K562 (cell line): ENCODE data around the gene BAIAP3.

Experiments
- CREB1 ChIP-seq, 2 experiments: sonication (generic) in 1 of 2; formaldehyde crosslinking in 1 of 2; IDR thresholded peaks; 2 replicates each; pipeline versions ENCODE4 v1.6.1 to v1.8.0; 2012 to 2022; ENCODE audit warnings: inconsistent platforms in 1 of 2, mild to moderate bottlenecking in 1 of 2, missing genetic modification reagents in 1 of 2, moderate library complexity in 1 of 2
- DACH1 ChIP-seq: fragments of 450-650 bp; IDR thresholded peaks from 2 replicates; pipeline ENCODE4 v1.6.1; 2018; ENCODE audit not compliant: partially characterized antibody
- ELF4 ChIP-seq: fragments of 450-650 bp; formaldehyde crosslinking; IDR thresholded peaks from 2 replicates; pipeline ENCODE4 v1.4.0; 2022; ENCODE audit warnings: missing genetic modification characterization
- EZH2 ChIP-seq: IDR thresholded peaks from 2 replicates; pipeline ENCODE4 v1.6.1; 2012; ENCODE audit warnings: low read depth, mild to moderate bottlenecking, inconsistent platforms, low read length, borderline replicate concordance
- HMG20B ChIP-seq: fragments of 250-450 bp; sonication (Bioruptor Pico); IDR thresholded peaks from 2 replicates; pipeline ENCODE4 v1.5.0; 2021; ENCODE audit warnings: mild to moderate bottlenecking
- NCOA2 ChIP-seq, 2 experiments: fragments of 450-650 bp; IDR thresholded peaks; 2 replicates each; pipeline ENCODE4 v1.6.1; 2018; ENCODE audit warnings: mild to moderate bottlenecking in 2 of 2, moderate library complexity in 1 of 2; ENCODE audit not compliant: partially characterized antibody in 2 of 2
- PTBP1 ChIP-seq: fragments of 200-400 bp; formaldehyde crosslinking; IDR thresholded peaks from 2 replicates; pipeline ENCODE4 v1.6.1; 2017; ENCODE audit warnings: low read depth, low read length
- PTRF ChIP-seq: fragments of 450-650 bp; IDR thresholded peaks from 2 replicates; pipeline ENCODE4 v1.6.1; 2016; ENCODE audit warnings: mild to moderate bottlenecking, missing genetic modification characterization, missing compliant biosample characterization
- SMC3 ChIP-seq: conservative IDR thresholded peaks from 2 replicates; pipeline ENCODE4 v1.6.1; 2011; ENCODE audit warnings: low read depth, low read length, improper control_type of control experiment; ENCODE audit not compliant: insufficient read depth
- ZNF24 ChIP-seq: fragments of 450-650 bp; IDR thresholded peaks from 2 replicates; pipeline ENCODE4 v1.6.1; 2016
- TF ChIP-seq, protein P1 (sequence below), 3 experiments: IDR thresholded peaks in 2 of 3; conservative IDR thresholded peaks in 1 of 3; 2 replicates each; pipeline ENCODE4 v1.5.1; 2011 to 2012; ENCODE audit warnings: low read length in 3 of 3, mild to moderate bottlenecking in 3 of 3, control low read depth in 2 of 3, improper control_type of control experiment in 1 of 3, inconsistent platforms in 1 of 3, low read depth in 1 of 3, mixed read lengths in 1 of 3, moderate library complexity in 1 of 3; ENCODE audit not compliant: insufficient read depth in 2 of 3

DNA sequence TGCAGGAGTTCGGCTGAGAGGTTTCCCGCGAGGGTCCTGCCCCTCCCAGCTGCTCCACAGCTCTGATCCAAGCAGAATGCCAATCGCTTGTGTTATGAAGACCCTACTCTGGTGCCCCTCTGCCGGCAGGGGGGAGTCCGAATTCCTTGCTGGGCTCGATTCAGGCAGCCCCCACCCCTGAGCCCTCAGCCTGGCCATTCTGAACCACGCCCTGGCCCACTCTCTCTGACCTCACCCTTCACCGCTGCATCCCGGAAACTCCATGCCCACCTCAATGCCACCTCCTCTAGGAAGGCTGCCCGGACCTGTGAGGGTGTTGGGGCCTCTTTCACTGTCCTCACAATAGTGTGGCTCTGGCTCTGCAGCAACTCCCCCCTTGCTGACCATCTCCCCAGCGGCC lies 31.9 kb upstream of the BAIAP3 start:
- TF ChIP-seq ELF4 (CRISPR knock-in tag) (no peak), ZNF24 (no peak), SMC3 (no peak), DACH1 (no peak), EZH2 (no peak), CREB1 (IDR thresholded peaks at IDR 0.05) (no peak), CREB1 (CRISPR knock-in tag; IDR thresholded peaks at IDR 0.05) (no peak), PTBP1 (no peak), PTRF (tag) (no peak), NCOA2 (IDR thresholded peaks at IDR 0.05; ENCODE audit: partially characterized antibody in 2 of 2) (no peak), HMG20B (CRISPR knock-in tag) (no peak)
- TF ChIP-seq, protein P1, sequence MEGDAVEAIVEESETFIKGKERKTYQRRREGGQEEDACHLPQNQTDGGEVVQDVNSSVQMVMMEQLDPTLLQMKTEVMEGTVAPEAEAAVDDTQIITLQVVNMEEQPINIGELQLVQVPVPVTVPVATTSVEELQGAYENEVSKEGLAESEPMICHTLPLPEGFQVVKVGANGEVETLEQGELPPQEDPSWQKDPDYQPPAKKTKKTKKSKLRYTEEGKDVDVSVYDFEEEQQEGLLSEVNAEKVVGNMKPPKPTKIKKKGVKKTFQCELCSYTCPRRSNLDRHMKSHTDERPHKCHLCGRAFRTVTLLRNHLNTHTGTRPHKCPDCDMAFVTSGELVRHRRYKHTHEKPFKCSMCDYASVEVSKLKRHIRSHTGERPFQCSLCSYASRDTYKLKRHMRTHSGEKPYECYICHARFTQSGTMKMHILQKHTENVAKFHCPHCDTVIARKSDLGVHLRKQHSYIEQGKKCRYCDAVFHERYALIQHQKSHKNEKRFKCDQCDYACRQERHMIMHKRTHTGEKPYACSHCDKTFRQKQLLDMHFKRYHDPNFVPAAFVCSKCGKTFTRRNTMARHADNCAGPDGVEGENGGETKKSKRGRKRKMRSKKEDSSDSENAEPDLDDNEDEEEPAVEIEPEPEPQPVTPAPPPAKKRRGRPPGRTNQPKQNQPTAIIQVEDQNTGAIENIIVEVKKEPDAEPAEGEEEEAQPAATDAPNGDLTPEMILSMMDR (IDR thresholded peaks at IDR 0.05 in 2 of 3, conservative IDR thresholded peaks at IDR 0.05 in 1 of 3; ENCODE audit: insufficient read depth in 2 of 3, low read depth in 1 of 3, low read length in 3 of 3): no peak
